Activated B cell treated with CpG ODN at 0.5 μM for 24 hours (primary cell): ENCODE results near the gene OR11G2. TPM values are rescaled to one million over a fixed set of nuclear protein-coding genes. Genes with fewer than 3 reads are reported as not detected.
"Not testable (repeated sequence)": the region's sequence is repeated elsewhere in the genome, so short reads cannot be mapped to it uniquely, and the experiment has no call there.

Source experiments
- ATAC-seq: fragments of 200-7000 bp; cut with Tn5 transposase; one replicate; pipeline ENCODE4 v1.10.0; 2021; ENCODE audit warnings: low read depth, mild to moderate bottlenecking, moderate library complexity
- CTCF ChIA-PET: fragments of 350-600 bp; sonication (Branson Sonifier 250); formaldehyde crosslinking; loops from one replicate; lab custom pipeline; 2021; ENCODE audit warnings: antibody characterized with exemption; lab: Charles Lee
- POLR2A ChIA-PET: fragments of 350-600 bp; sonication (Branson Sonifier 250); formaldehyde crosslinking; loops from one replicate; lab custom pipeline; 2021; ENCODE audit warnings: antibody characterized with exemption; lab: Charles Lee
- DNase-seq: peaks from one replicate; pipeline ENCODE4 v3.0.0; 2022
- H3K27ac Mint-ChIP-seq: one replicate; pipeline ENCODE4 v1.8.0; 2020; ENCODE audit warnings: mixed read lengths
- H3K27me3 Mint-ChIP-seq: one replicate; pipeline ENCODE4 v1.8.0; 2021; ENCODE audit warnings: mixed read lengths
- H3K36me3 Mint-ChIP-seq: one replicate; pipeline ENCODE4 v1.8.0; 2021; ENCODE audit warnings: low read depth, mixed read lengths
- H3K4me1 Mint-ChIP-seq: one replicate; pipeline ENCODE4 v1.8.0; 2021; ENCODE audit warnings: mixed read lengths
- H3K4me3 Mint-ChIP-seq: one replicate; pipeline ENCODE4 v1.8.0; 2020; ENCODE audit warnings: mild to moderate bottlenecking, mixed read lengths
- H3K9me3 Mint-ChIP-seq: one replicate; pipeline ENCODE4 v1.8.0; 2020; ENCODE audit warnings: mixed read lengths
- CTCF ChIP-seq: fragments of 200-600 bp; IDR thresholded peaks from one replicate; pipeline ENCODE4 v1.8.0; 2022; ENCODE audit warnings: antibody characterized with exemption, mild to moderate bottlenecking
- intact Hi-C: fragments of 100-400 bp; cut with micrococcal nuclease; formaldehyde crosslinking; loops from one replicate; pipeline ENCODE4 v1.15.1; 2024
- total RNA-seq: library from RNA; stranded (reverse); gene quantifications from 2 replicates; pipeline ENCODE4 v1.2.3, GENCODE V29; 2022

Gene OR11G2
- total RNA-seq, 1 donor from 2014 or later, result not detected

DNA sequence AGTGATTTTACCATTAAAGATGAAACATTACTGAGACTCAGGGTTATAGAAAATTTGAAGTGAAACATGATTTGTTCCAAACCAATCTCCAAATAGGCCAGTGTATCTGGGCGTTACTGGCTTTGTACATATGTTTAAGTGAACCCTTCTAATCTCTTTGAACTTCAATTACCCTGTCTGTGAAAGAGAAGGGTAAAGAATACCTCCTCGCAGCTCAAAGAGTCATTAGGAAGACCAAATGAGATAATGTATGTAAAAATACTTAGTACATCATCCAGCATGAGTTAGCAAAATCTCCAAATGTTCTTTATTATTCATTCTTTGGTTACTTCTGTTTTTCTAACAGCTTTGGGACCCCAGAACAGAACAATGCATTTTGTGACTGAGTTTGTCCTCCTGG is 32.7 kb downstream of the OR11G2 start, which contains the start of gene OR11H6:
Gene OR11H6 (plus strand): TSS at position 301 of the 400 bp plus-strand sequence. CDS start 0 bp downstream, at position 301.
- Mint-ChIP-seq H3K36me3 (no peaks in the 10 kb centered on the region), H3K9me3 (no peaks in the 10 kb centered on the region), H3K4me1 (no peaks in the 10 kb centered on the region), H3K4me3 (no peak within 1 kb of the TSS), H3K27ac (no peak within 1 kb of the TSS), H3K27me3 (peaks cover 12% of the 10 kb centered on the region)
- ChIA-PET POLR2A (no interaction called here), CTCF (no interaction called here)
- intact Hi-C loops, result no loop called here
- no peak for TF ChIP-seq CTCF
- DNase-seq, result no peak
- no peak for ATAC-seq

- intact Hi-C loops, result no loop called here
- no peak for TF ChIP-seq CTCF
- Mint-ChIP-seq H3K36me3 (no peaks in the 10 kb centered on the region), H3K4me3 (no peak within 1 kb of the TSS), H3K27me3 (peaks cover 7% of the 10 kb centered on the region), H3K9me3 (peaks cover 7% of the 10 kb centered on the region), H3K4me1 (no peaks in the 10 kb centered on the region), H3K27ac (no peak within 1 kb of the TSS)
- no peak for ATAC-seq
- DNase-seq, result no peak
- CTCF ChIA-PET, result no interaction called here
- POLR2A ChIA-PET, result no interaction called here
These were observed 38.0 kb downstream of the OR11G2 start, which contains the start of gene OR11H7 for GRCh38 chr14:20228681-20229080. Gene OR11H7, plus strand, starts transcription at chr14:20228981.

DNA sequence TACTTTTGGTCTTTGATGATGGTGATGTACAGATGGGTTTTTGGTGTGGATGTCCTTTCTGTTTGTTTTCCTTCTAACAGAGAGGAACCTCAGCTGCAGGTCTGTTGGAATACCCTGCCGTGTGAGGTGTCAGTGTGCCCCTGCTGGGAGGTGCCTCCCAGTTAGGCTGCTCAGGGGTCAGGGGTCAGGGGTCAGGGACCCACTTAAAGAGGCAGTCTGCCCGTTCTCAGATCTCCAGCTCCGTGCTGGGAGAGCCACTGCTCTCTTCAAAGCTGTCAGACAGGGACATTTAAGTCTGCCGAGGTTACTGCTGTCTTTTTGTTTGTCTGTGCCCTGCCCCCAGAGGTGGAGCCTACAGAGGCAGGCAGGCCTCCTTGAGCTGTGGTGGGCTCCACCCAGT is 44.7 kb downstream of the OR11G2 start:
- H3K9me3 Mint-ChIP-seq, ATAC-seq, POLR2A ChIA-PET, H3K36me3 Mint-ChIP-seq, DNase-seq, H3K27me3 Mint-ChIP-seq, H3K4me1 Mint-ChIP-seq, CTCF ChIA-PET, intact Hi-C loops, H3K4me3 Mint-ChIP-seq, H3K27ac Mint-ChIP-seq: not testable (repeated sequence)

GRCh38 chr14:20247646-20248246 is 57.0 kb downstream of the OR11G2 start:
- H3K27ac Mint-ChIP-seq, result no peak overlapping the region
- H3K4me3 Mint-ChIP-seq, result no peak overlapping the region
- H3K27me3 Mint-ChIP-seq, result peaks cover 2% of the 10 kb centered on the region
- peaks cover under 1% of the 10 kb centered on the region for H3K9me3 Mint-ChIP-seq
- TF ChIP-seq CTCF, result no peak
- no peak for ATAC-seq
- no peaks in the 10 kb centered on the region for H3K36me3 Mint-ChIP-seq
- no peaks in the 10 kb centered on the region for H3K4me1 Mint-ChIP-seq
- intact Hi-C loops, result no loop called here
- CTCF ChIA-PET, result no interaction called here
- DNase-seq, result no peak
- POLR2A ChIA-PET, result no interaction called here

Other genes starting within 250 kb of the OR11G2 start
- gene OR4K15, start 215.3 kb upstream of the OR11G2 start, total RNA-seq, result not detected in 2 replicates
- gene OR4Q2, start 188.7 kb upstream of the OR11G2 start, total RNA-seq, result not detected in 2 replicates
- gene OR4K14, start 171.6 kb upstream of the OR11G2 start, total RNA-seq, result not detected in 2 replicates
- gene OR4K13, start 154.9 kb upstream of the OR11G2 start, total RNA-seq, result not detected in 2 replicates
- not detected in 2 replicates for gene OR4L1, start 130.9 kb upstream of the OR11G2 start, total RNA-seq
- not detected in 2 replicates for gene OR4K17, start 80.2 kb upstream of the OR11G2 start, total RNA-seq
- not detected in 2 replicates for gene OR4N5, start 52.1 kb upstream of the OR11G2 start, total RNA-seq
- gene OR11H6, start 32.8 kb downstream of the OR11G2 start, total RNA-seq, result not detected in 2 replicates
- gene OR11H7, start 38.1 kb downstream of the OR11G2 start, total RNA-seq, result not detected in 2 replicates
- gene OR11H4, start 48.4 kb downstream of the OR11G2 start, total RNA-seq, result not detected in 2 replicates
- gene TTC5, start 115.1 kb downstream of the OR11G2 start, total RNA-seq, result 25.0 and 32.7 TPM in 2 replicates
- gene CCNB1IP1, start 142.4 kb downstream of the OR11G2 start, total RNA-seq, result 34.0 and 35.3 TPM in 2 replicates
- gene PARP2, start 152.7 kb downstream of the OR11G2 start, total RNA-seq, result 17.1 and 19.5 TPM in 2 replicates
- 99.0 and 120 TPM in 2 replicates for gene TEP1, start 222.6 kb downstream of the OR11G2 start, total RNA-seq
- gene KLHL33, start 245.3 kb downstream of the OR11G2 start, total RNA-seq, result 0.42 and 0.53 TPM in 2 replicates